NCI-H2227 (cell line): ENCODE results near the gene RXFP3.

Source experiments
- DNase-seq: peaks from one replicate; lab custom pipeline; 2025; ENCODE audit not compliant: unreplicated experiment; lab: John Stamatoyannopoulos, UW

The RXFP3 gene

GRCh38 chr5:33978306-33978705 lies 42.1 kb downstream of the RXFP3 start:
- DNase-seq, result no peak

- DNase-seq, result no peak
Measured at GRCh38 chr5:33980030-33980429, 43.8 kb downstream of the RXFP3 start.

- no peak for DNase-seq
Measured at GRCh38 chr5:33981408-33982162, 45.4 kb downstream of the RXFP3 start.

- DNase-seq, result no peak
Measured at GRCh38 chr5:33984178-33984577, 48.0 kb downstream of the RXFP3 start.

- no peak for DNase-seq
Measured at GRCh38 chr5:33984671-33985124, 48.5 kb downstream of the RXFP3 start, which contains the start of gene SLC45A2. Gene SLC45A2 (minus strand): TSS chr5:33984693. CDS start chr5:33984583, 110 bp downstream.

GRCh38 chr5:33985447-33985846 lies 49.3 kb downstream of the RXFP3 start:
- no peak for DNase-seq
